ENCODE measurements around the gene DHRS3.

- no peak for TF ChIP-seq CTCF (IDR thresholded peaks at IDR 0.05; ENCODE audit: low read depth, low read length)
- no peak for TF ChIP-seq EZH2phosphoT487 (IDR thresholded peaks at IDR 0.05; ENCODE audit: low read depth)
These were observed 26.8 kb upstream of the DHRS3 start for GRCh38 chr1:12644829-12645228.
